ENCODE measurements around the gene ZYX.

The ZYX gene

GRCh38 chr7:143363016-143363937, 17.9 kb upstream of the ZYX start:
- DNase-seq: no peak

DNA sequence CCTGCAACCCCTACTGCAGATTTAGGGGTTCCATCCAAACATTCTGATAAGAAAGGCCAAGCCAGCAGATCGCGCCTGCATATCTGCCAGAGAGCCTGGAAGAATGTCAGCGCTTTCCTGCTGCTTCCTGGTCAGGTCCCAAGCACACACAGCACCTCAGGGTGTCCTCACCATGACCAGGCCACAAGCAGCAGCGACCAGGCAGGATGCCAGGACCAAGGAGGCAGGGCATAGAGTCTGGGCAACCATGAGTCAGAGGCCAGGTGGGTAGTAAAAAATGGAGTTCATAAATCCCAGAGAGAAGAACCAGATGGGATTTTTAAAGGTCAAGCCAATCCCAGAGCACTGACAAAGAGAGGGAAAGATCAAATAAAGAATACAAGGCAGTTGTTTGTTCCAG, 13.2 kb upstream of the ZYX start:
- no peak for DNase-seq

DNA sequence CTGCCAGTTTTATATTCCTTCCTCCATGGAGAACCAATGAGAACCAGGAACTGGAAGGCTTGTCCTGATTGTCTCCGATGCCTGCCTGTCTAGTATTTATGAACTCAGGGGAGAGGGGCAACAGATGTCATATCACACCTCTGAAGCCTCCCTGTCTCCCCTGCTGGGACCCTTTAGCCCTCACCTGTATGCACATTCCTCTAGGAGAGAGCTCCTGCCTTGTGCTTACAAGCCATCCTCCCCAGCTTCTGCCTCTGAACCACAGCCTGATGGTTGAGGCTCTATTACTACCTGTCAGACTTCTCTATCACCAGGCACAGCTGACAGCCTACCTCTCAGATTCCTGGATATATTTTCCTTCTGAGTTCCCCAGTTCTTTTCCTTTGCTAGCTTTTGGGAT, 12.8 kb upstream of the ZYX start:
- DNase-seq: no peak

GRCh38 chr7:143369678-143370651, 11.2 kb upstream of the ZYX start:
- no peak for DNase-seq

DNA sequence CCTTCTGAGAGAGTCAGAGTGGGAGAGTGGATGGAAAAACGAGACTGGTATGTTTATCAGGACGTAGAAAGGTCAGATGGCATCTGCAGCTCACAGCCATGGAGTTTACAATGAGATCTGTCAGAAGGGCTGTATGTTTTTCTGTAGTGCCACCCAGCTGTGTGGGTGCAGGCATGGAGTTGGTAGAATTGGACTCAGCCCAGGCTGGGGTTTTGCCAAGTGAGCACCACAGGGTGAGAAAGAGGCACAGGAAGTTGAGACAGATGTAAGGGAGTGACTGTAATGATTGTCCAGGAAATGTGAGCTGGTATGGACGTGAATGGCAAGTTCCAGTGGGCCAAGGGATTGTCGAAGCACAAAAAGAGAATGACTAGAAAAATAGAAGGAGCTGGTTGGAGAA, 9.1 kb upstream of the ZYX start:
- peak; percentile 88 to 94 (median 90) for DNase-seq

- no peak for DNase-seq
Measured at GRCh38 chr7:143373255-143373794, 7.8 kb upstream of the ZYX start.

GRCh38 chr7:143374561-143374960, 6.6 kb upstream of the ZYX start:
- DNase-seq: peak; percentile 55 to 78 (median 74)

- peak; percentile 80 to 94 (median 90) for DNase-seq
Measured at GRCh38 chr7:143375298-143376034, 5.7 kb upstream of the ZYX start.

DNA sequence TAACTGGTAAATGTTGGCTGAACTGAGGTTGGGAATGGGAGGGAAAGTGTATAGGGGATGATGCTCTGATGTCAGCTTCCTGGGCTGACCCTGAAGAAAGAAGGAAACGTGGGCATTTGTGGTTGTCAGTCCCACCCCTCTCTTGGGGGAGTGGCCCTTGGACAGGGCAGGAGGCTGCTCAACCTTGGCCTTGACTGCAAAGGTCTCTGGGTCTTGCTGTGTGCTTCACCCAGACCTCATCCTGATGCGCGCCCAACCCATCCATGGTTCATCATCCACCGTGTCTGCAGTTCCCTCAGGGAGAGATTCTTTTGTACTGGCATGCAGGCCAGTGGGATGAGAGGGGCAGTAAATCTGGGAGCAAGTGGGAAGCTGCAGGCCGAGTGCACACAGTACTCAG, 4.7 kb upstream of the ZYX start:
- peak; percentile 67 to 88 (median 87) for DNase-seq

DNA sequence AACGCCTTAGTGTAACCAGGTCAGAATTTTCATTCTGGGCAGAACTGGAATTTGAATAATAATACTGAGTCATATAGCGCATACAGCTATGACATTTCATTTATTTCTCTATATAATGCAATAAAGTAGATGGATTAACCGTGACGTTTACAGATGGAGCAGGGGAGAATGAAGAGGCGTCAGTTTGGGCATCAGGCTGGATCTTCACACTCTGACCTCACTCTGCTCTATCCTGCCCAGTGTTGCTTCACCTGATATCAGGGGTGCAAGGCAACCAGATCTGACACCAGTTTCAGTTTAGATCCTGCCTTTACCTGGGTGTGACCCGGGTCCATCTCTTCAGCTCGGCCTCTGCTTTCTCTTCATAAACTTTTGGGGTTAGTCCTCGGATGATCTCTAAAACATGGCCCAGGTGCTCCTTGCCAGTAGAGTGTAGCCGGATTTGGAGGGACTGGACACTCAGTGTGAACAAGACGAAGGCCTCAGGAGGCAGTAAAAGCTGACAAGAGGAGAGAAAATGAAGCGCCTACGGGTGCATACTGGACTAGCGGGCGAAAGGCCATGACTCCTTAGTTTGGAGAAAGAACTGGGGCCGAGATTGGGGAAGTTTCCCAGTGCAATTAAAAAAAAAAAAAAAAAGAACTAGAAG, 1.4 kb upstream of the ZYX start:
- DNase-seq: peak in 1 of 4 experiments; percentile 55

GRCh38 chr7:143380260-143380645, 892 bp upstream of the ZYX start:
- peak; percentile 96 to 98 (median 96) for DNase-seq

DNA sequence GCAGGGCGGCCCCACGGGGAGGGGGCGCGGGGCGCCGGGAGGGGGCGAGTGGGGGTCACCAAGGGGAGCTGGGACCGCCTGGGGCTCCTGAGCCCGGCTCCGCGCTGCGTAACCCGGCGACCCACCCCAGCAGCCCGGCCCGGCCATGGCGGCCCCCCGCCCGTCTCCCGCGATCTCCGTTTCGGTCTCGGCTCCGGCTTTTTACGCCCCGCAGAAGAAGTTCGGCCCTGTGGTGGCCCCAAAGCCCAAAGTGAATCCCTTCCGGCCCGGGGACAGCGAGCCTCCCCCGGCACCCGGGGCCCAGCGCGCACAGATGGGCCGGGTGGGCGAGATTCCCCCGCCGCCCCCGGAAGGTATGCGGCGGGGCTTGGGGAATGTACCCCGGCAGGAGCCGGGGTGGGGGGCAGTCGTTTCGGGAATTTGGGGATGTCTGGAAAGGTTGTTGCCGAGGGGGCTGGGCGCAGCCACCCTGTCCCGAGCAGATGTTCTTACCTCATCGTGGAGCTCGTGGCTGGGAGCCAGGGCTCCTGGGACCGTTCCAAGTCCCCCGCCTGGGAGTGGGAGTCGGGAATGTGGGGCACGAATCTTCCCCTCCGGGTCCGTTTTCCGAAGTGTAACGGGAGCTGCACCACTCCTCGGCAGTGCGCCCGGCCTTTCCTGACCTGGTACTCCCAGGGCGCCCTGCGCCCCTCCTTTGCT, 431 bp downstream of the ZYX start:
- DNase-seq: peak in 3 of 4 experiments; percentile 29 to 59 (median 41)

GRCh38 chr7:143382126-143382790, 1.1 kb downstream of the ZYX start:
- DNase-seq: peak in 2 of 4 experiments; percentile 50 to 56

DNA sequence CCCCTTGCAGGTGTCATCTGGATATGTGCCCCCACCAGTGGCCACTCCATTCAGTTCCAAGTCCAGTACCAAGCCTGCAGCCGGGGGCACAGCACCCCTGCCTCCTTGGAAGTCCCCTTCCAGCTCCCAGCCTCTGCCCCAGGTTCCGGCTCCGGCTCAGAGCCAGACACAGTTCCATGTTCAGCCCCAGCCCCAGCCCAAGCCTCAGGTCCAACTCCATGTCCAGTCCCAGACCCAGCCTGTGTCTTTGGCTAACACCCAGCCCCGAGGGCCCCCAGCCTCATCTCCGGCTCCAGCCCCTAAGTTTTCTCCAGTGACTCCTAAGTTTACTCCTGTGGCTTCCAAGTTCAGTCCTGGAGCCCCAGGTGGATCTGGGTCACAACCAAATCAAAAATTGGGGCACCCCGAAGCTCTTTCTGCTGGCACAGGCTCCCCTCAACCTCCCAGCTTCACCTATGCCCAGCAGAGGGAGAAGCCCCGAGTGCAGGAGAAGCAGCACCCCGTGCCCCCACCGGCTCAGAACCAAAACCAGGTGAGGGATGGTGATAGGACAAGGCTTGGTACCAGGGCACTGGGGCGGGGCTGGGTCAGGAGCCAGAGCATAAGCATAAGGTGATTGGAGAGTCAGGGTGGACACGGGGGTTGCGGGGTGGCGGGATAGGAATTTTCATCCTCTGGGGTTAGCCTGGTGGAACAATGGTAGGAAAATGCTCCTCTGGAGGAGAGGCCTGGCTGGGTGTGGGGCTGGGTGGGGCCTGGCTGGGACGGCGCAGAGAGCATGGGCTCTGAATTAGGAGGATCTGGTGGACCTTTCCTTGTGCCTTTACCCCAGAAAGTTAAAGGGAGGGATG, 1.9 kb downstream of the ZYX start:
- peak in 1 of 4 experiments; percentile 32 for DNase-seq

- no peak for DNase-seq
Measured at GRCh38 chr7:143383642-143383957, 2.5 kb downstream of the ZYX start.

DNA sequence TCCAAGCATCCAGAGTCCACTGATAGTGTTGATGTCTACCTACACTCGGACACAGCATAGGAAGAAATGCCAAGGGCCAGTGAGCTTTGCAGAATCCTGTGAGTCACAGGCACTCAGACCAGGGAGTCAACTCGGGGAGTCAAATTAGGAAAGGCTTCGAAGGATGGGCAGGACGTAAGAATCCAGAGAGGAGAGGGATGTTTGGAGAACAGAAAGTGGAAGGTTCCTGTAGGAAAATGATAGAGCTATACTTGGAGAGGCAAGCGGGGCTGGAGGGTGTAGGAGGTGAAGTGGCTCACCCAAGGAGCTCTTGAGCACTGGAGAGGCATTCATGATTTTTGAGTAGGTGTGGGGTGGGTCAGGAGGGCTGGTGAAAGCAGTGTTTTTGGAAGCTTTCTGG, 3.0 kb downstream of the ZYX start:
- DNase-seq: peak in 1 of 4 experiments; percentile 58

DNA sequence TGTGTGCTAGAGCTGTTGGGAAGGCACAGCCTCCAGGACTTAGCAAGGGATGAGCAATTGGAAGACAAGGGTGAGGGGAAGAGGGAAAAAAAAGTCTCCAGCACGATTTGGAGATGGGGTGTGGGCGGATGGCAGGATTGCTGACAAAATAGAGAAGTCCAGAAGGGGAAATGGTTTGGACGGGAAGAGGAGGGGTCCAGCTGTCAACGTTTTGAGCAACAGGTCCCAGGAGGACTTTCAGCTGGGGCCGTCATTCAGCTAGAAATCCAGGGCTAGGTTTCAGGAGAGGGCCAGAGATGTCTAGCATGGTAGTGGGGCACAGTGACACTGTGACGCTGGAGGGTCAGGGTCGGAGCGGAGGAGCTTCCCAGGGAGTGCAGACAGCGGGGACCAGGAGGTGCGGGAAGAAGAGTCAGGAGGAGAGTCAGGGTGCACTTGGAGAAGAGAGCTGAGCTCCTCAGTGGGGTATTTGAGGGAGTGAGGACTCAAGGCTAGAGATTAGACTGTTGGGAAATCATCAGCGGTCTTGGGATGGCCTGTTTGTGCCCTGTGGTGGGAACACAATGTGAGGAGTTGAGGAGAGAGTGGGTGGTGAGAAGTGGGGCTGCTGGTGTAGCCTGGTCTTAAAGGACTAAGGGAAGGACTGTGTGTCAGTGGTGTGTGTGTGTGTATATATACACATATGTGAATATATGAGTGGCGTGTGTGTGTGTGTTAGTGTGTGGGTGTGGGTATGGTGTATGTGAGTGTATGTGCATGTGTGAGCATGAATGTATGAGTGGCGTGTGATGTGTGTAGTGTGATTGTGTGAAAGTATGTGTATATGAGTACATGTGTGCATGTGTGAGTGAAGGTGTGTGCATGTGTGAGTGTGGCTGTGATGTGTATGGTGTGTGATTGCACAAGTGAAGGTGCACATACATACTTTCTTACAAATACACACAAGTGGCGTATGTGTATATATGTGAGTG, 3.8 kb downstream of the ZYX start:
- peak; percentile 78 to 93 (median 90) for DNase-seq

Measured in suppressor macrophage (primary cell).